K562 (cell line): ENCODE results near the gene FADD. TPM values are rescaled to one million over a fixed set of nuclear protein-coding genes. Genes with fewer than 3 reads are reported as not detected.

ENCODE experiments used
- ATAC-seq: fragments of 200-7000 bp; cut with Tn5 transposase; 3 replicates; pipeline ENCODE4 v1.9.1; 2020; ENCODE audit warnings: moderate library complexity
- BruUV-seq: library from RNA; stranded (reverse); fragments of 400-500 nt; replicated peaks from 2 replicates; lab custom pipeline; 2021; lab: Mats Ljungman, UMichigan
- CTCF ChIA-PET: fragments of 300-600 bp; formaldehyde crosslinking; extraction: SDS; loops from one replicate; lab custom pipeline; 2021; ENCODE audit warnings: low intra/inter-chr PET ratio; lab: Yijun Ruan, JAX
- POLR2A ChIA-PET: fragments of 300-600, 350-650 bp; sonication (Branson Sonifier 250); formaldehyde crosslinking; extraction: SDS; loops from one replicate; lab custom pipeline; 2021; ENCODE audit warnings: antibody characterized with exemption, inconsistent platforms; lab: Yijun Ruan, JAX
- DNase-seq, 4 experiments: peaks; one replicate each; pipeline versions ENCODE4 v3.0.0 to v3.0.0-alpha.2; 2011 to 2018; ENCODE audit warnings: low spot score in 3 of 4, mixed read lengths in 3 of 4; ENCODE audit errors: extremely low read depth in 1 of 4
- FAIRE-seq: peaks from 2 replicates; lab custom pipeline; 2011; peaks lifted over from hg19 to GRCh38; lab: Jason Lieb, UNC
- H2AFZ ChIP-seq: 2 replicates; pipeline ENCODE4 v1.6.0; 2011; ENCODE audit warnings: low read depth, low read length, control low read depth, inconsistent platforms
- H3K27ac ChIP-seq: fragments of 200-600 bp; 3 replicates; pipeline ENCODE4 v1.8.0; 2011; ENCODE audit warnings: low read depth, mild to moderate bottlenecking, control low read depth, inconsistent platforms, low read length, moderate library complexity, mixed read lengths; ENCODE audit errors: extremely low read depth
- H3K27me3 ChIP-seq, 2 experiments: fragments of 300-600 bp in 1 of 2; 2 replicates in 1 of 2; 3 replicates in 1 of 2; pipeline versions ENCODE4 v1.6.0 to v1.8.0; 2011; ENCODE audit warnings: inconsistent platforms in 2 of 2, low read length in 2 of 2, mild to moderate bottlenecking in 1 of 2, mixed read lengths in 1 of 2, moderate library complexity in 1 of 2; ENCODE audit not compliant: control insufficient read depth in 2 of 2, insufficient read depth in 2 of 2
- H3K36me3 ChIP-seq: fragments of 300-600 bp; 3 replicates; pipeline ENCODE4 v1.8.0; 2011; ENCODE audit warnings: mild to moderate bottlenecking, low read length, inconsistent platforms; ENCODE audit not compliant: control insufficient read depth, insufficient read depth
- H3K4me1 ChIP-seq, 2 experiments: fragments of 200-600 bp in 1 of 2; replicated peaks in 1 of 2; 2 replicates in 1 of 2; 3 replicates in 1 of 2; pipeline versions ENCODE4 v1.5.1 to v1.8.0; 2011; ENCODE audit warnings: inconsistent platforms in 2 of 2, low read length in 2 of 2, mild to moderate bottlenecking in 1 of 2, mixed read lengths in 1 of 2, moderate library complexity in 1 of 2; ENCODE audit not compliant: control insufficient read depth in 2 of 2, insufficient read depth in 2 of 2
- H3K4me2 ChIP-seq: 2 replicates; pipeline ENCODE4 v1.6.1; 2011; ENCODE audit warnings: low read length, control low read depth, inconsistent platforms, mixed read lengths; ENCODE audit not compliant: insufficient read depth
- H3K4me3 ChIP-seq: fragments of 200-600 bp; sonication (generic), shearing (Covaris generic); 2 replicates; pipeline ENCODE4 v1.5.1; 2016; ENCODE audit warnings: control low read depth, inconsistent platforms
- H3K79me2 ChIP-seq: fragments of 200-600 bp; 3 replicates; pipeline ENCODE4 v1.8.0; 2011; ENCODE audit warnings: low read length, inconsistent platforms; ENCODE audit not compliant: control insufficient read depth, insufficient read depth
- H3K9ac ChIP-seq, 2 experiments: 2 replicates each; pipeline versions ENCODE4 v1.6.0 to v1.6.1; 2011; ENCODE audit warnings: low read depth in 2 of 2, low read length in 2 of 2, control low read depth in 1 of 2, inconsistent platforms in 1 of 2, mild to moderate bottlenecking in 1 of 2, mixed read lengths in 1 of 2; ENCODE audit not compliant: insufficient read depth in 1 of 2
- H3K9me1 ChIP-seq: one replicate; pipeline ENCODE4 v1.6.0; 2011; ENCODE audit warnings: inconsistent platforms, mild to moderate bottlenecking, low read length, moderate library complexity; ENCODE audit not compliant: control insufficient read depth, insufficient read depth
- H3K9me3 ChIP-seq: replicated peaks from 2 replicates; pipeline ENCODE4 v1.5.1; 2011; ENCODE audit warnings: low read depth, low read length, inconsistent platforms; ENCODE audit not compliant: control insufficient read depth, insufficient read depth
- H4K20me1 ChIP-seq: replicated peaks from 2 replicates; pipeline ENCODE4 v1.6.1; 2011; ENCODE audit warnings: low read length, inconsistent platforms, mixed read lengths; ENCODE audit not compliant: control insufficient read depth, insufficient read depth
- GMEB1 ChIP-seq: fragments of 250-450 bp; sonication (Bioruptor Pico); IDR thresholded peaks from 2 replicates; pipeline ENCODE4 v1.4.0; 2020; ENCODE audit warnings: mild to moderate bottlenecking
- PBX2 ChIP-seq, 2 experiments: IDR thresholded peaks in 1 of 2; conservative IDR thresholded peaks in 1 of 2; 2 replicates each; pipeline ENCODE4 v1.6.1; 2016; ENCODE audit warnings: low read depth in 2 of 2, mild to moderate bottlenecking in 1 of 2, missing compliant biosample characterization in 1 of 2, missing genetic modification characterization in 1 of 2, moderate library complexity in 1 of 2
- RFX1 ChIP-seq: fragments of 450-650 bp; IDR thresholded peaks from 2 replicates; pipeline ENCODE4 v1.6.1; 2016; ENCODE audit warnings: mild to moderate bottlenecking, moderate library complexity
- WGBS: fragments of 100-300 bp; shearing (Covaris generic); methylation state at CpG from one replicate; pipeline ENCODE4 v1.1.6; 2016; ENCODE audit warnings: low coverage, mixed read lengths; ENCODE audit not compliant: insufficient coverage; ENCODE audit errors: missing lambda C conversion rate; 5-methylcytosine and 5-hydroxymethylcytosine counted together
- in situ Hi-C: fragments of 300-500 bp; cut with MboI; formaldehyde crosslinking; loops from 4 replicates; pipeline ENCODE4 v1.15.0; 2018; ENCODE audit warnings: inconsistent platforms, mixed read lengths
- intact Hi-C: fragments of 100-400 bp; cut with micrococcal nuclease; formaldehyde crosslinking; loops from 2 replicates; pipeline ENCODE4 v1.14.2; 2022
- polyA plus RNA-seq, 8 experiments: library from polyadenylated mRNA; depleted of rRNA in 4 of 8; stranded (reverse) in 5 of 8; unstranded in 3 of 8; fragments of >200 nt; fragmentation: Nextera tagmentation in 2 of 8; fragmentation: Illumina TruSeq in 1 of 8; extraction: Ambion mirVana in 2 of 8; extraction: Trizol in 1 of 8; gene quantifications; 2 replicates each; pipeline versions ENCODE4 v1.2.1 to v1.2.3, GENCODE V29; 2011 to 2014; ENCODE audit warnings: inconsistent platforms in 1 of 8, missing spikeins in 1 of 8
- total RNA-seq, 7 experiments: library from RNA; depleted of rRNA in 6 of 7; stranded (reverse); fragments of >200 nt in 6 of 7; fragmentation: Illumina TruSeq in 2 of 7; extraction: Trizol in 2 of 7; gene quantifications; 2 replicates each; pipeline versions ENCODE4 v1.2.1 to v1.2.3, GENCODE V29; 2011 to 2021; ENCODE audit warnings: low replicate concordance in 1 of 7
- TF ChIP-seq, protein P1 (sequence below), 2 experiments: fragments of 450-650 bp; IDR thresholded peaks; 2 replicates each; pipeline ENCODE4 v1.6.1; 2018; ENCODE audit warnings: mild to moderate bottlenecking in 2 of 2, low read depth in 1 of 2; ENCODE audit not compliant: partially characterized antibody in 2 of 2
- TF ChIP-seq, protein P2 (sequence below): sonication (generic); formaldehyde crosslinking; IDR thresholded peaks from 2 replicates; pipeline ENCODE4 v1.9.0; 2022; ENCODE audit warnings: mild to moderate bottlenecking, missing genetic modification reagents
- TF ChIP-seq, protein P3 (sequence below): fragments of 450-650 bp; IDR thresholded peaks from 2 replicates; pipeline ENCODE4 v1.6.1; 2016; ENCODE audit warnings: antibody characterized with exemption

FADD gene
- total and polyA plus RNA-seq, 9 of the 15 experiments (the other 6 are each of a cell fraction or from before 2014, with no cell fraction given): 0.29 to 26.9 (median 20.4) TPM

- TF ChIP-seq, protein P1, sequence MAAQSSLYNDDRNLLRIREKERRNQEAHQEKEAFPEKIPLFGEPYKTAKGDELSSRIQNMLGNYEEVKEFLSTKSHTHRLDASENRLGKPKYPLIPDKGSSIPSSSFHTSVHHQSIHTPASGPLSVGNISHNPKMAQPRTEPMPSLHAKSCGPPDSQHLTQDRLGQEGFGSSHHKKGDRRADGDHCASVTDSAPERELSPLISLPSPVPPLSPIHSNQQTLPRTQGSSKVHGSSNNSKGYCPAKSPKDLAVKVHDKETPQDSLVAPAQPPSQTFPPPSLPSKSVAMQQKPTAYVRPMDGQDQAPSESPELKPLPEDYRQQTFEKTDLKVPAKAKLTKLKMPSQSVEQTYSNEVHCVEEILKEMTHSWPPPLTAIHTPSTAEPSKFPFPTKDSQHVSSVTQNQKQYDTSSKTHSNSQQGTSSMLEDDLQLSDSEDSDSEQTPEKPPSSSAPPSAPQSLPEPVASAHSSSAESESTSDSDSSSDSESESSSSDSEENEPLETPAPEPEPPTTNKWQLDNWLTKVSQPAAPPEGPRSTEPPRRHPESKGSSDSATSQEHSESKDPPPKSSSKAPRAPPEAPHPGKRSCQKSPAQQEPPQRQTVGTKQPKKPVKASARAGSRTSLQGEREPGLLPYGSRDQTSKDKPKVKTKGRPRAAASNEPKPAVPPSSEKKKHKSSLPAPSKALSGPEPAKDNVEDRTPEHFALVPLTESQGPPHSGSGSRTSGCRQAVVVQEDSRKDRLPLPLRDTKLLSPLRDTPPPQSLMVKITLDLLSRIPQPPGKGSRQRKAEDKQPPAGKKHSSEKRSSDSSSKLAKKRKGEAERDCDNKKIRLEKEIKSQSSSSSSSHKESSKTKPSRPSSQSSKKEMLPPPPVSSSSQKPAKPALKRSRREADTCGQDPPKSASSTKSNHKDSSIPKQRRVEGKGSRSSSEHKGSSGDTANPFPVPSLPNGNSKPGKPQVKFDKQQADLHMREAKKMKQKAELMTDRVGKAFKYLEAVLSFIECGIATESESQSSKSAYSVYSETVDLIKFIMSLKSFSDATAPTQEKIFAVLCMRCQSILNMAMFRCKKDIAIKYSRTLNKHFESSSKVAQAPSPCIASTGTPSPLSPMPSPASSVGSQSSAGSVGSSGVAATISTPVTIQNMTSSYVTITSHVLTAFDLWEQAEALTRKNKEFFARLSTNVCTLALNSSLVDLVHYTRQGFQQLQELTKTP (IDR thresholded peaks at IDR 0.05; ENCODE audit: low read depth in 1 of 2, partially characterized antibody in 2 of 2): no peak
- no peak for TF ChIP-seq GMEB1 (CRISPR knock-in tag)
Measured at GRCh38 chr11:70206226-70206981, 3.3 kb downstream of the FADD start (continued).

DNA sequence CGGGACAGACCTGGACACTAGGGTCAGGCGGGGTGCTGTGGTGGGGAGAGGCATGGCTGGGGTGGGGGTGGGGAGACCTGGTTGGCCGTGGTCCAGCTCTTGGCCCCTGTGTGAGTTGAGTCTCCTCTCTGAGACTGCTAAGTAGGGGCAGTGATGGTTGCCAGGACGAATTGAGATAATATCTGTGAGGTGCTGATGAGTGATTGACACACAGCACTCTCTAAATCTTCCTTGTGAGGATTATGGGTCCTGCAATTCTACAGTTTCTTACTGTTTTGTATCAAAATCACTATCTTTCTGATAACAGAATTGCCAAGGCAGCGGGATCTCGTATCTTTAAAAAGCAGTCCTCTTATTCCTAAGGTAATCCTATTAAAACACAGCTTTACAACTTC, 3.9 kb downstream of the FADD start:
- no peak overlapping the region for H2AFZ ChIP-seq
- intact Hi-C loops (loop anchor here (10.0 kb wide), 2 partner anchors 188 to 238 kb away; partner anchors contain the start of gene CTTN), in situ Hi-C loops (no loop called here)
- H3K79me2 ChIP-seq: peaks cover 50% of the 10 kb centered on the region
- no peak for ATAC-seq
- H3K9me1 ChIP-seq: peaks cover 7% of the 10 kb centered on the region
- DNase-seq: no peak
- peaks cover 38% of the 10 kb centered on the region for H3K36me3 ChIP-seq
- FAIRE-seq: no peak
- H3K9ac ChIP-seq: no peak overlapping the region
- H3K27ac ChIP-seq: no peak overlapping the region
- ChIA-PET POLR2A (interaction anchor here (0.6 to 0.8 kb wide), 2 partner anchors 25 to 133 kb away, joined by 3 to 4 read pairs; no protein-coding TSS in a partner anchor), CTCF (no interaction called here)
- H3K9me3 ChIP-seq: no peaks in the 10 kb centered on the region
- BruUV-seq: no TSS peak
- H3K4me3 ChIP-seq: no peak overlapping the region
- H3K27me3 ChIP-seq: no peaks in the 10 kb centered on the region
- H3K4me2 ChIP-seq: no peak overlapping the region
- H4K20me1 ChIP-seq: peaks cover 32% of the 10 kb centered on the region
- peaks cover 15 to 37% of the 10 kb centered on the region in 2 experiments; a peak in 4 of 5 replicates for H3K4me1 ChIP-seq
- 65% methylated on average over 5 of the region's 6 CpGs for WGBS
- TF ChIP-seq RFX1: peak; percentile 34; the same call in 1 of the 2 replicates
- TF ChIP-seq, protein P2, sequence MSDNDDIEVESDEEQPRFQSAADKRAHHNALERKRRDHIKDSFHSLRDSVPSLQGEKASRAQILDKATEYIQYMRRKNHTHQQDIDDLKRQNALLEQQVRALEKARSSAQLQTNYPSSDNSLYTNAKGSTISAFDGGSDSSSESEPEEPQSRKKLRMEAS (CRISPR knock-in tag): no peak
- 0 out of 2 replicates have a peak, but pooled peaks have one; percentile 12 for TF ChIP-seq PBX2 (CRISPR knock-in tag; IDR thresholded peaks at IDR 0.05; ENCODE audit: low read depth)
- TF ChIP-seq PBX2 (tag; conservative IDR thresholded peaks at IDR 0.05; ENCODE audit: low read depth): peak; percentile 73
- TF ChIP-seq, protein P3, sequence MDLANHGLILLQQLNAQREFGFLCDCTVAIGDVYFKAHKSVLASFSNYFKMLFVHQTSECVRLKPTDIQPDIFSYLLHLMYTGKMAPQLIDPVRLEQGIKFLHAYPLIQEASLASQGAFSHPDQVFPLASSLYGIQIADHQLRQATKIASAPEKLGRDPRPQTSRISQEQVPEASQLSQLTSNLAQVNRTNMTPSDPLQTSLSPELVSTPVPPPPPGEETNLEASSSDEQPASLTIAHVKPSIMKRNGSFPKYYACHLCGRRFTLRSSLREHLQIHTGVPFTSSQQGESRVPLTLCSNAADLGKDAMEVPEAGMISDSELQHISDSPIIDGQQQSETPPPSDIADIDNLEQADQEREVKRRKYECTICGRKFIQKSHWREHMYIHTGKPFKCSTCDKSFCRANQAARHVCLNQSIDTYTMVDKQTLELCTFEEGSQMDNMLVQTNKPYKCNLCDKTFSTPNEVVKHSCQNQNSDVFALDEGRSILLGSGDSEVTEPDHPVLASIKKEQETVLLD: no peak
